GM18520 (cell line): ENCODE data around the gene NIPBL.
A peak's percentile ranks its signal among the peaks of the same experiment; 100 is the strongest.
"Not testable (repeated sequence)": the region's sequence is repeated elsewhere in the genome, so short reads cannot be mapped to it uniquely, and the experiment has no call there.

Source experiments
- ATAC-seq: cut with Tn5 transposase; IDR thresholded peaks from one replicate; pipeline ENCODE4 v1.9.1; 2021; ENCODE audit not compliant: unreplicated experiment

Gene NIPBL

GRCh38 chr5:36877667-36878391 is 1.3 kb downstream of the NIPBL start:
- ATAC-seq = no peak

GRCh38 chr5:36878392-36879082 is 2.0 kb downstream of the NIPBL start:
- ATAC-seq = no peak

GRCh38 chr5:36879274-36880033 is 2.9 kb downstream of the NIPBL start:
- ATAC-seq = no peak

- no peak for ATAC-seq
Measured at GRCh38 chr5:36880761-36881160, 4.2 kb downstream of the NIPBL start.

GRCh38 chr5:36881304-36881703 is 4.7 kb downstream of the NIPBL start:
- ATAC-seq = no peak

GRCh38 chr5:36881807-36882206 is 5.2 kb downstream of the NIPBL start:
- ATAC-seq = no peak

- peak; percentile 36 for ATAC-seq
Measured at GRCh38 chr5:36882250-36882649, 5.7 kb downstream of the NIPBL start.

- no peak for ATAC-seq
Measured at GRCh38 chr5:36883894-36884462, 7.4 kb downstream of the NIPBL start.

- no peak for ATAC-seq
Measured at GRCh38 chr5:36885149-36885548, 8.6 kb downstream of the NIPBL start.

- no peak for ATAC-seq
Measured at GRCh38 chr5:36885566-36886485, 9.3 kb downstream of the NIPBL start.

GRCh38 chr5:36886791-36887190 is 10.2 kb downstream of the NIPBL start:
- ATAC-seq = no peak

GRCh38 chr5:36887532-36887931 is 11.0 kb downstream of the NIPBL start:
- no peak for ATAC-seq

- no peak for ATAC-seq
Measured at GRCh38 chr5:36888303-36888702, 11.7 kb downstream of the NIPBL start.

GRCh38 chr5:36889264-36889663 is 12.7 kb downstream of the NIPBL start:
- ATAC-seq = no peak

GRCh38 chr5:36891266-36891665 is 14.7 kb downstream of the NIPBL start:
- no peak for ATAC-seq

- ATAC-seq = not testable (repeated sequence)
Measured at GRCh38 chr5:36892085-36892830, 15.7 kb downstream of the NIPBL start.

- no peak for ATAC-seq
Measured at GRCh38 chr5:36894954-36895353, 18.4 kb downstream of the NIPBL start.

- ATAC-seq = no peak
Measured at GRCh38 chr5:36896476-36896875, 19.9 kb downstream of the NIPBL start.

- no peak for ATAC-seq
Measured at GRCh38 chr5:36897616-36898015, 21.0 kb downstream of the NIPBL start.

- ATAC-seq = no peak
Measured at GRCh38 chr5:36899860-36900259, 23.3 kb downstream of the NIPBL start.
